BE2C (cell line): ENCODE results near the gene UQCR11.

ENCODE experiments used
- DNase-seq: peaks from one replicate; pipeline ENCODE4 v3.0.0-alpha.2; 2020
- H3K27me3 ChIP-seq: fragments of 250-450 bp; sonication (Bioruptor Pico); 2 replicates; pipeline ENCODE4 v1.5.1; 2020; ENCODE audit warnings: mild to moderate bottlenecking
- H3K36me3 ChIP-seq: fragments of 250-450 bp; sonication (Bioruptor Pico); 2 replicates; pipeline ENCODE4 v1.5.1; 2020; ENCODE audit warnings: mild to moderate bottlenecking
- H3K4me1 ChIP-seq: fragments of 250-450 bp; sonication (Bioruptor Pico); 2 replicates; pipeline ENCODE4 v1.5.1; 2020
- H3K4me3 ChIP-seq: 2 replicates; pipeline ENCODE4 v1.5.1; 2011; ENCODE audit warnings: low read depth, low read length
- H3K9me3 ChIP-seq: fragments of 250-450 bp; sonication (Bioruptor Pico); 2 replicates; pipeline ENCODE4 v1.5.1; 2020
- TF ChIP-seq, protein P1 (sequence below): IDR thresholded peaks from 2 replicates; pipeline ENCODE4 v1.5.1; 2012; ENCODE audit warnings: mild to moderate bottlenecking, low read depth, low read length

Gene UQCR11

DNA sequence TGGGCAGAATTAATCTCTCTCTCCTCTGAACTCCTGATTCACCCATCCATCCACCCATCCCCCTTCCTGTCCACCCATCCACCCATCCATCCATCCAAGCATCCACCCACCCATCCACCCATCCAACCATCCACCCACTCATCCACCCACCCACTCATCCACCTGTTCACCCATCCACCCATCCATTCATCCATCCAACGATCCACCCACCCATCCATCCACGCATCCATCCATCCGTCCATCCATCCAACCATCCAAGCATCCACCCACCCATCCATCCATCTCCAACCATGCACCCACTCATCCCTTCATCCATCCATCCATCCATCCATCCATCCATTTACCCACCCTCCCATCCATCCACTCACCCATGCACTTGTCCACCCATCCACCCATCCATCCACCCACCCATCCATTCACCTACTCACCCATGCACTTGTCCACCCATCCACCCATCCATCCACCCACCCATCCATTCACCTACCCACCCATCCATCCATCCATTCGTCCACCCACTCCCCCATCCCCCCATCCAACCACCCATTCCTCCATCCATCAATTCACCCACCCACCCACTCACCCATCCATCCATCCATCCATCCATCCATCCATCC, 55.8 kb downstream of the UQCR11 start:
- Histone ChIP-seq H3K9me3 (no peaks in the 10 kb centered on the region), H3K36me3 (peaks cover 5% of the 10 kb centered on the region; the same call in 1 of the 2 replicates), H3K27me3 (peaks cover 7% of the 10 kb centered on the region), H3K4me1 (no peaks in the 10 kb centered on the region), H3K4me3 (no peak overlapping the region)
- TF ChIP-seq, protein P1, sequence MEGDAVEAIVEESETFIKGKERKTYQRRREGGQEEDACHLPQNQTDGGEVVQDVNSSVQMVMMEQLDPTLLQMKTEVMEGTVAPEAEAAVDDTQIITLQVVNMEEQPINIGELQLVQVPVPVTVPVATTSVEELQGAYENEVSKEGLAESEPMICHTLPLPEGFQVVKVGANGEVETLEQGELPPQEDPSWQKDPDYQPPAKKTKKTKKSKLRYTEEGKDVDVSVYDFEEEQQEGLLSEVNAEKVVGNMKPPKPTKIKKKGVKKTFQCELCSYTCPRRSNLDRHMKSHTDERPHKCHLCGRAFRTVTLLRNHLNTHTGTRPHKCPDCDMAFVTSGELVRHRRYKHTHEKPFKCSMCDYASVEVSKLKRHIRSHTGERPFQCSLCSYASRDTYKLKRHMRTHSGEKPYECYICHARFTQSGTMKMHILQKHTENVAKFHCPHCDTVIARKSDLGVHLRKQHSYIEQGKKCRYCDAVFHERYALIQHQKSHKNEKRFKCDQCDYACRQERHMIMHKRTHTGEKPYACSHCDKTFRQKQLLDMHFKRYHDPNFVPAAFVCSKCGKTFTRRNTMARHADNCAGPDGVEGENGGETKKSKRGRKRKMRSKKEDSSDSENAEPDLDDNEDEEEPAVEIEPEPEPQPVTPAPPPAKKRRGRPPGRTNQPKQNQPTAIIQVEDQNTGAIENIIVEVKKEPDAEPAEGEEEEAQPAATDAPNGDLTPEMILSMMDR: no peak
- DNase-seq: no peak
